Activated CD4-positive, alpha-beta T cell treated with anti-CD3 and anti-CD28 coated beads, Interleukin-2, amount 50 U/mL, for 48 hours (primary cell): ENCODE results near the gene NIN.

ENCODE experiments used
- DNase-seq, 2 experiments: peaks; one replicate each; pipeline ENCODE4 v3.0.0-alpha.2; 2020

NIN gene

GRCh38 chr14:50759800-50760543 lies 71.0 kb downstream of the NIN start:
- no peak for DNase-seq

- no peak for DNase-seq
Measured at GRCh38 chr14:50758945-50759344, 72.0 kb downstream of the NIN start.

- DNase-seq, result no peak
Measured at GRCh38 chr14:50758305-50758704, 72.7 kb downstream of the NIN start.

- DNase-seq, result no peak
Measured at GRCh38 chr14:50757702-50758101, 73.3 kb downstream of the NIN start.

- DNase-seq, result no peak
Measured at GRCh38 chr14:50756300-50756699, 74.7 kb downstream of the NIN start.

- no peak for DNase-seq
Measured at GRCh38 chr14:50750323-50750722, 80.6 kb downstream of the NIN start.

GRCh38 chr14:50745401-50746058 lies 85.4 kb downstream of the NIN start:
- no peak for DNase-seq

- no peak for DNase-seq
Measured at GRCh38 chr14:50744231-50744630, 86.7 kb downstream of the NIN start.

GRCh38 chr14:50741567-50741966 lies 89.4 kb downstream of the NIN start:
- DNase-seq, result no peak

GRCh38 chr14:50740856-50741255 lies 90.1 kb downstream of the NIN start:
- no peak for DNase-seq

GRCh38 chr14:50739186-50739585 lies 91.8 kb downstream of the NIN start:
- no peak for DNase-seq

- DNase-seq, result peak; percentile 41 to 54
Measured at GRCh38 chr14:50736932-50737419, 94.0 kb downstream of the NIN start.

- DNase-seq, result no peak
Measured at GRCh38 chr14:50734950-50735695, 95.8 kb downstream of the NIN start.

- DNase-seq, result no peak
Measured at GRCh38 chr14:50733494-50733893, 97.5 kb downstream of the NIN start.

- DNase-seq, result no peak
Measured at GRCh38 chr14:50728836-50729235, 102.1 kb downstream of the NIN start.

- DNase-seq, result no peak
Measured at GRCh38 chr14:50726372-50727107, 104.4 kb downstream of the NIN start.

- no peak for DNase-seq
Measured at GRCh38 chr14:50725761-50726160, 105.2 kb downstream of the NIN start.

- DNase-seq, result no peak
Measured at GRCh38 chr14:50719911-50720759, 110.8 kb downstream of the NIN start.

GRCh38 chr14:50718949-50719348 lies 112.0 kb downstream of the NIN start:
- no peak for DNase-seq

- no peak for DNase-seq
Measured at GRCh38 chr14:50717811-50718210, 113.2 kb downstream of the NIN start.

- no peak for DNase-seq
Measured at GRCh38 chr14:50714450-50715073, 116.4 kb downstream of the NIN start.

- no peak for DNase-seq
Measured at GRCh38 chr14:50711043-50711442, 119.9 kb downstream of the NIN start.
